Medulla oblongata (tissue), 1 donor: Measurements from ENCODE around the gene MAP1LC3B.
A peak's percentile ranks its signal among the peaks of the same experiment; 100 is the strongest.

Source experiments
- DNase-seq: peaks from one replicate; pipeline ENCODE4 v3.0.0-alpha.2; 2015; ENCODE audit errors: extremely low spot score

Gene MAP1LC3B

DNA sequence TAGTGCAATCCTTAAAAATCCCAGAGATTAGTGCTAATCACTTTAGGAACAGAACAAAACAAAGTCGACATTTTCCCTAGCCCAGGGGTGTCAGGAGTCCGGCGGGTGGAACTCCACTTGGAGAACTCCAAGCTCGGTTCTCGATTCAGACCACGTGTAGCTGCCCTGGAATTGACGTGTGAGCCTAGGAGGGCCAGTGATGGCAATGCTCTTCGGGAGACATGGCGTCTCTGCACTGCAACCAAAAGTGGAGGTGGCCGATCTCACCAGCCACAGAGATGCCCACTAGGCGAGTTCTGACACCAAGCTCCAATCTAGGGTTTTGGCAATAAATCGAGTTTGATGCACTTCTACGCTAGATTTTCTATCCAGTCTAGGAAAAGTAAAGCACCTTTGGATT, 17.6 kb downstream of the MAP1LC3B start:
- DNase-seq, result no peak

DNA sequence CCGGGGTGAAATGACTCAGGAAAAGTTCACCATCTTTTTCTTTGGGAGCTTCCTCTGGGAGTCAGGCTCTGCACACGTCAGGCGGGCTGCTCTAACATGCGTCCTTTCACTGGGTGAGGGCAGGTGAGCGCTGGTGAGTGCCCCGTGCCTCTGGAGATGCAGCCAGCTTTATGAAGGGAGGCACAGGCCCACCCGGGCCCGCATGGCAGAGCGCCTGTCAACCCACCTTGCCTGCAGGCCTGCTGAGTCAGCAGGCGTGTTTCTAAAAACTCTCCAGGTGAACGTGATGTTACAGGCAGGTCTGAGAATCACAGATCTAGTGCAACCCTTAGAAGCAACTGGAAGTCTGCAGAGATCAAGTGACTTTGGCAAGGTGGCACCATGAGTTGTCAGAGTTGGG, 18.4 kb downstream of the MAP1LC3B start:
- no peak for DNase-seq

DNA sequence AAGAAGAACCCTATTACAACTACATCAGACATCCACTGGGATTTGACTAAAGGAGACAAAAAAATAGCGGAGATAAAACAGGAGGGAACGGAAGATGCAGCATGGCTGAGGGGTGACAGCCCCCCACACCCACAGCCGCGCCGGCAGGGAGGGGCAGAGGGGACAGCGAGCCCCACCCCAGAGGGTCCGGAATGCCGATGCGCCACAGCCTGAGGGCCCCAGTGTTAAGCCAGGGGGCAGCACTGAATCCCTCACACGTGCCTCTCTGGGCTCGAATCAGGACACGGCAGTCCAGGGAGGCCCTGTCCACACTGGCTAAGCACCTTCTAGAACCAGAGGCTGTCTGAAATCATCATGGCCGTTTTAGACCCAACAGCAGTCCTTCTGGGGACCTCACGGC, 18.8 kb downstream of the MAP1LC3B start:
- DNase-seq, result no peak

DNA sequence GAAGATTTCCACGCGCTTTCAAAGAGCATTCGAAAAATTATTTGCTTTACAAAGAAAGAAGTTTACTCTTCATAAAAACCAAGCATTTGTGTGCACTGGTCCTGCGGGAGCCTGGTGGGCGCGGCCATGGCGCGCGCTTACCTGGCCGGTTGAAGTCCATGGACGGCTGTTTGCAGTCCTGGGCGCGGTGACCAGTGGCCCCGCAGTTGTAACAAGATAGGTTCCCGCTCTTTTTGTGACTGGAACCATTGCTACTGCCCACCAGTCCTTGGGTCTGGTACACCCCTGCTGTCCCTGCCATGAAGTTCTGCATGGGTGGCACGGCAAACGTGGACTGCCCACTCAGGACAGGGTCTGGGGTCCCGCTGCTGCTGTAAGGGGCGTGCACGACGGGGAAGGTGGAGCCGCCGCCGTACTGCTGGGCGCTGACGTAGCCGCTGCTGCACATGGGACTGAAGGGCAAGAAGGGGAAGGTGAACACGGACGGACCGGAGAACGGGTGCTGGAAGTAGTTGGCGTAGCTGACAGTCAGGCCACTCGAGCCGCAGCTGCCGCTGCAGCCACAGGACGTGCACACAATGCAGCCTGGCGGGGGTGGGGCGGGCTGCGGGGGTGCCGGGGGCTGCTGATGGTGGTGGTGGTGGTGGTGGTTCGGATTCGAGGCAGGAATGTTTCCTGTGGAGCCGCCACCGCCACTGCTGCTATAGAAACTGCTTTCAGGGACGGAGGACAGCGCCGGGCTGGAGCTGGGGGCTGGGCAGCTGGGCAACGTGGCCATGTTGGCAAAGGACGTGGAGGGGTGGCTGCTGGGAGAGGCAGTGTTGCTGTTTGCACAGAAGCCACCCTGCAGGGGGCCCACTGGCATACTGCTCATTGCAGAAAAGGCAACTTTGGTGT, 19.5 kb downstream of the MAP1LC3B start:
- DNase-seq, result no peak

DNA sequence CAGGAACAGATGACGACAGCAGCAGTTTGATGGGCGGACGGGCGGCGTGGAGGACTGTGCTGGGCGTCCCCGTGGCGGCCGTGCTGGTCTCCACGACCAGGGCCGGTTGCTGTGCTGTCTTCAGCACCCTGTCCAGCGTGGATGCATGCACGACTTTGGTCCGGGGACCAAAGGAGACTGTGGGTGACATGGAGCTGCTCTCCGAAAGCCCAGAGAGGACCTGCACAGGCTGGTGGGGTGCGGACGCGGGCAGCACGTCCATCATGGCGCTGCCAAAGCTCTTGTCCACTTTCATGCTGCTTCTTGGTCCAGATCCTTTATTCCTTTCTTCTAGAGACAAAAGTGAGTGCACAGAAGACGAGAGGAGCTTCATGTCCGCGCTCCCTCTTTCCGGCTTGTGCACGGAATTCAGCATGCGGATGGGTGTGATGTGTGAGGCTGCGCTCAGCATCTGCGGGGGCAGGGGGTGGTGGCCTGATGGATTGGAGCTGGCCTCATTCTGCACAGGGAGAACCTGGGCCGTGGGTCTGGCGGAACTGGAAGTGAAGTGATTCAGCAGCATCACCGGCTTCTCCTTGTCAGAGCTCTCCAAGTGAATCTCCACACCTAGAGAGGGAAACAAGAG, 20.3 kb downstream of the MAP1LC3B start:
- DNase-seq, result no peak

DNA sequence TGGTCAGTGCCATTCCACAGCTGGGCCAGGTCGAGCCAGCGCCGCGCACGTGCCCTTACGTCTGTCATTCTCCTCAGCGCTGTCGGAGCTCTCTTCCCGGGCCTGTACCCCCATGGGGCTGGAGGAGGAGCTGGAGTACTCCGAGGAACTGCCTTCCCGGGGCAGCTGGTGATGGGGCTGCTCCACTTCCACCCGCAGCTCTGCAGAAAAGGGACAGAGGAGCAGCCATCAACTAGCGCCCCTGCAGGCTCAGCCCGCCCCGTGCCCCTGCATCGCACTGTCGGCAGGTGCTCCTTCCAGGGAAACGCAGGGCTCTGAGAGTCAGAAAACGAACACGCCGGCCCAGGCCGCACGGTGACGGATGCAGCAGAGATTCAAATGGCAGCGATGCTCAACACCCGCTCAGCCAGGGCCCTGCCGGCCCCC, 20.9 kb downstream of the MAP1LC3B start:
- DNase-seq, result no peak

DNA sequence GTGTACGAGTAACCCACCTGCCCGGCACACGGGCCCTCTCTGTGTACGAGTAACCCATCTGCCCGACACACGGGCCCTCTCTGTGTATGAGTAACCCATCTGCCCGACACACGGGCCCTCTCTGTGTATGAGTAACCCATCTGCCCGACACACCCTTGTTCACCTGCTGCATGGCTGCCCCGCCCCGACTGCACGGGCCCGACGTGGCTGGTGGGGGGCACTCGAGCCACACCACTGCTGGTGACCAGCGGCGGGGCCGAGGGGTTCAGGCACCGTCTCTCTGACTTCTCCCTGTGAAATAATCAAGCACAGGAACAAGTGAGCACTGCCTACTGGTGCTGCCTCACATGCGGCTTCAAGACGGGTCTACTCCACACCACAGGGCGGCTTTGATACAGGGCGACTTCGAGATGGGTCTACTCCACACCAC, 22.1 kb downstream of the MAP1LC3B start:
- DNase-seq, result no peak

DNA sequence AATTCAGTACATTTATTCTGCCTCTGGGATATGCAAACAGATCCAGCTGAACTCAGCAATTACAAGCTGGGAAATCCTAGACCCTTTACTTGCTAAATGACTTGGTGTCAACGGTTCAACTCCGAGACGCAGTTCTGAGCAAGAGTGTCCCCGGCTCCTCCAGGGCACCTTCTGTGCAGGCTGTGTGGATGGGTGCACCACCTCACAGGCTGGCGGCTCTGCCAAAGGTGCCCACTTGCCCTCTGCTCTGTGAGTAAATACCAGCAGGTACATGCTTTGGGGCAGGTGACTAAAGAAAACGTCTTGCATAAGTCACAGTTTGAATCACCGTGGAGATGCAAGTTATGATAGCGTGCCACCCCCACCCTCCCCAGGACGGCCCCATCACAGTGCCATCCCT, 23.3 kb downstream of the MAP1LC3B start:
- no peak for DNase-seq

DNA sequence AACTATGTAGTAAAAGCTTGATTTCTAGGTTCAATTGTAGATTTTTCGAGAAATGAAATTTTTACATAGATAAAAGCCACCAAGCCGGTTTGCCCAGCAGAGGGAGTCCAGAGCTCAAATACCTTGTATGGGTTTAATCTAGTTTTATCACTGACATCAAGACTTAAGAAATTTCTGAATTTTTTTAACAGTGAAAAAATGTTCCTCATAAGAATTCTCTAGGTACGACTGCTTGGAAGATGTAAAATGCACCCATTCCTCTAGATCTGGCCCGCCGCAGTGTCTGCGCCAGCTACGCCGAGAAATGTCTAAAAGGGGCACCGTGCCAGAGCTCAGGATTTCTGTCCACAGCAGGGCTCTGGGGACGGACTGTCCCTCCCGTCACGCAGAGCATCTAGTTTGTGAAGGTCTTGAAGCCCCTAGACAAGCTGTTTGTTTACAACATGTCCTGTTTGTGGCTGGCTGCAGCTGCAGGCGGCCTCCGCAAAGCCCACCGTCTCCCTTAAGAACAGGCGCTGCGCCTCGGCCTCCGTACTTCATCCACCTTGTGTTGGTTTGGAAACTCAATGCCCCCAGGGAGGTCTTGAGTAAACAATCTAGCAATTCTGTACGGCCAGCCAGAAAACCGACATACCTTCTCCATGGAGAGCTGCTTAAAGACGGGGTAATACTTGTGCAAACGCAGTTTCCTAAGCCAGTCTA, 24.8 kb downstream of the MAP1LC3B start:
- peak; percentile 39 for DNase-seq

DNA sequence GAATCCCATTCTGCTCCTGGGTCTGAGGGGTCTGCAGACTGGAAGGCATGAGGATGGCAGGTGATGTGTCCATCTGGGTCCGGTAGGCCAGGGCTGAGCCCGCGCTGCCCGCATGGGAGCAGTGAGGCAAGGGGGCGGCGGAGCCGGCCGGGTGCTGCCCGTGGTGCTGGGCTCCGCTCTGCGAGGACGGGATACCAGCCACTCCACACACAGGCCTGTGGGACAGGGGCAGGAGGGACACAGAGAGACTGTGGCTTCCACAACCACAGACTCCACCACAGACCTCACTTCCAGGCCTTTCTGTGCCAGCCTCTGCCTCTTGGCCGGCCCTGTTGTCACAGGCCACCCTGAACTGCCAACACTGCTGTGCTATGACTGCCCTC, 25.4 kb downstream of the MAP1LC3B start:
- no peak for DNase-seq

DNA sequence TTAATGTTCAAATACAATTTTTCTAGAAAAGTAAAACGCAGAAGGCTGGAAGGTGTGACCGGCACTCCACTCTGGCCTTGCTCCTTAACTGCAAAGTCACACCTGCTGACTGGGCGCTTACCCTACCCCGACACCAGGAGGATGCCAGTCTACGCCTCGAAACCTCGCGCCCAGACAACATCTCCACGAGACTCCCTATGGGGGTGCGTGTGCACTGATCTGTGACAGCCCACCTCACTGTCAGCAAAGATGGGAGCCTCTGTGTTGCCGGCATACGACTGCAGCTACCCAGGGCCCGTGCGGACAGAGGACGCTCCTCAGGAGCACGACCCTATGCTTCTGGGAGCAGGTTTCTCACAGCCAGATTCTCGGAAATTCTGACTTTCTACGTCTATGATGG, 26.1 kb downstream of the MAP1LC3B start:
- DNase-seq, result no peak

DNA sequence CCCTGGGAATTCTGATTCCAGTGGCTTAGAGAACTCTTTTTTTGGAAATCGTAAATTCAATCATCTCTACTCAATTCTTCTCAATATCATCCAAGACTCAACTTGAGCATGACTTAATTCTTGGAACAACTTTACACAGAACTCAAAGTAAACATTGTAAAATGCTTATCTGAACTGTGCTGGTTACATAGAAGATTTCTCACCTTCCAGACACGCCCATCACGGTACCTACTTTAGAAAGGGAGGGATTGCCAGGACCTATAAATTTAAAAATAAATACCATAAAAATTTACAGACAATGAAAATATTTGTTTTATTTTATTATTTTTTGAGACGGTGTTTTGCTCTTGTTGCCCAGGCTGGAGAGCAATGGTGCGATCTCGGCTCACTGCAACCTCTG, 26.5 kb downstream of the MAP1LC3B start:
- DNase-seq, result no peak

DNA sequence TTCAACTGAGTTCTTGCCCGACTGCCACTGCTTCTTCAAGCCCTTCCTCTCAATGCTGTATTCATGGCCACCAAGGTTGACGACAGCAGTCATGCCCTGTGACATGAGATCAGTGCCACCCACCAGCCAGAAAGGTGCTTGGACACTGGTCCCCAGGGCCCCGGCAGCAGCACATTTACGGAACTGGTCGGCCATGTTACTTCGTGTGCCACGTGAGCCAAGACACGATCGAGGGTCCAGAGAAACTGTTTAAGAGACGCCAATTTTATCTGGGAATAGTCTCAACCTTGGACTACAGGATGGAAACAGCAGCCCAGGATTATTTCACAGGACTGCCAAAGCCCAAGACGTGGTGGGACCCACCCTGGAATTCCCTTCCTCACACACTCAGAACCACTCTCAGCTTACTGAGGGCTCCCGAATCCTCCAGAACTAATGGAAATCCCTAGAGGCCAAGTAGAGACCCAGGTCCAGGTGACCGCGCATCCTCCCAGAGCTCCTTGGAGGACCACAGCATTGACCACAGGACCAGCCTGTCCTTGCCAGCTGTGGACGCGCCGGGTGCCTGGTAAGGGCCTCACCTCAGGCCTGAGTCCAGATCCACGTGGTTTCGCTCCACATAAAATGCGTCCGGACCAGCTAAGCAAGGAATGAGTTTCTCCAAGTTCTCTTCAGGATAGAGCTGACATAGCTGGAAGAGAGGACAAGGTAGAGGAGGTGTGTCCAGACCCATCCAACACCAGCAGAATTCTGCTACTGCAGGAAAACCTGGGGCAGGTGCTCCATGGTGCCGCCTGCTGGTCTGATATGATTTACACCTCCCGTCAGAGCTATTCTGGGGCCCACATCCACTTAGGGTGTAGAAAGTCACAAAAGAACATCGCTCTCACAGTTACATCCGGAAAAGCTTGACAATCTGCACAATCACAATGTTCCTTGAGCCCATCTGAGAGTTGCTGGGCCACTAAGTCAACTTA, 28.2 kb downstream of the MAP1LC3B start:
- DNase-seq, result no peak

DNA sequence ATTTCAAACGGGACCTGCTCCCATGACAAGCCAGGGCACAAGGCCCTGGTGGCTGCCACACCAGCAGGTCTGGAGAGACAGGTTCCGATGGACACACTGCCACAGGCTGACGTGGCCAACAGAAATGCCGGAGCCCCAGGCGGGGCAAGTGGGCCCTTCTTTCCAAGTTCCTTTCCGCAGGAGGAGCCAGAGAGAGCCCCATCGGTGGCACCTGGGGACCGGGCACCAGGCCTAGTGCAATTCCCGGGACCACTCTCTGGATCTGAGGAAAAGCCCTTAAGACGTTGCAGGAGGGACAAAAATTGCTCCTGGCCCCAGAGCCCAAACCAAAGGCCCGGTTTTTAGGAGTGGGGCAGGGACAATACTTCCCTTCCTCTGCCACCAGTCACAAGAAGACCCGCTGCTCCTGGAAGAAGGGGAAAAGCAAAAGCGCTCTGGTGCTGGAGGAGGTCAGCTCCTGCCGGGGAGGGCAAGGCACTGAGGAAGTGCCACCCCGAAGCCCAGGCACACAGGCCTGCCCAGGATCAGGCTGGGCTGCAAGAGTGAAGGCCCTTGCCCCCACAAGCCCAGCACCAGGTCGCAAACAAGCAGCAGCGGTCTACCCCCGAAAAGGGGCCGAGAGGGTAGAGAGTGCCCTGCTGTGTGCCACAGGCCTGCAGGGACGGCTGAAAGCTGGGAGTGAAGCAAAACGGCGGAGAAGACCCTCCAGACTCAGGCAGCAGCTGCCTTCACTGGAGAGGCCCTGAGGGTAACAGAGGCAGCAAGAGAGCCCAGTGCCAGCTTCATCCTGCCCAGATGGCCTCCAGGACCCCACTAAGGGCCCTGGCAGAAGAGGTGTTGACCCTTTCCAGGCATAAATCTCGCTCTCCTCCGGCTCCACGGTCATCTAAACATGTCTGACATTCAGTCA, 29.1 kb downstream of the MAP1LC3B start:
- DNase-seq, result no peak

DNA sequence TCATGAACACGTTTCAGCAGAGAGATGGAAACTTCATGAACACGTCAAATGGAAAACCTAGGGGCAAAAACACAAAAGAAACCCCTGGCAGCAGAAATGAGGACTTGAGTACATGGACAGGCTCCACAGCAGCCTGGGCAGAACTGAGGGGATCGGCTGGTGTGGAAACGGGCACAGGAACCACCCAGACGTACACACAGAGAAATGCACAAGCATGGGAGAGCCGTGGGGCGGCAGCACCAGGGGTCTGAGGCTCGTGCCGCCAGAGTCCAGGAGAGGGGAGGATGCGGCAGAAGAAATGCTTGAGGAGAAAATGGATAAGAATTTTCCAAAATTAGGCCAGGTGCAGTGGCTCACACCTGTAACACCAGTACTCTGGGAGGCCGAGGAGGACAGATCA, 30.0 kb downstream of the MAP1LC3B start:
- DNase-seq, result no peak

DNA sequence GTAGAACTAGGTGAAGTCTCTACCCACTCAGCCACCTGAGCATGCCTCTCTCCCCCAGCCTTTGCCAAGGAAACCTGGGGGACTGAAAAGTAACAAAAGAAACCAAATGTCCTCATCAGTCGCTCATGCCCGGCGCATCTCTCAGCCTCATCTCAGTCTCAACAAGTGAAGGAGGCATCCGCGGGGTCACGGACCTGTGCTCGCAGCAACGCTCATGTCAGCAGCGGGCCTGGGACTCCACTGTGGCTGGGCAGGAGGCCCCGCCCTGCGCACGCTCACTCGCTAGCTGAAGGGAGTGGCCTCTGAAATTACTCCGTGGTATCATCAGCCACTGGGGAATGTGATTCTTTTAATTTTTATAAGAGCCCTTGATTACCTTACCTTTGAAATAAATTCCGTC, 31.3 kb downstream of the MAP1LC3B start:
- DNase-seq, result no peak

DNA sequence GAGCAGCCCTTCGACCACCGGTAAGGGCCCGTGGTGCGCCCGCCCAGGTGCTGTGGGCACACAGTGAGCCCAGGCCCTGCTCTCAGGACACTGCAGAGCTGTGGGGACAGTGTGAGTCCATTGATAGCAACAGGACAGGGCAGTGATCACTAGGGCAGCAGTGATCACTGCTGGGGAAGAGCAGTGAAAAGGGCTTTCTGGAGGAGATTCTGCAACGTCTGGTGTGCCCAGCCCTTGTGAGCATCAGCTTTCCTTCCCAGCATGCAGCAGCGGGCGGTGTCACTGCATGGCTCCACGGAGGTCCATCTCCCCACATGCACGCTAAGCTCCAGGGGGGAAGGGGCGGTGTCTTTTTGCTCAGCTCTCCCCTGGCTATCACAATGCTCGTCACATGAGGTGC, 32.1 kb downstream of the MAP1LC3B start:
- no peak for DNase-seq

DNA sequence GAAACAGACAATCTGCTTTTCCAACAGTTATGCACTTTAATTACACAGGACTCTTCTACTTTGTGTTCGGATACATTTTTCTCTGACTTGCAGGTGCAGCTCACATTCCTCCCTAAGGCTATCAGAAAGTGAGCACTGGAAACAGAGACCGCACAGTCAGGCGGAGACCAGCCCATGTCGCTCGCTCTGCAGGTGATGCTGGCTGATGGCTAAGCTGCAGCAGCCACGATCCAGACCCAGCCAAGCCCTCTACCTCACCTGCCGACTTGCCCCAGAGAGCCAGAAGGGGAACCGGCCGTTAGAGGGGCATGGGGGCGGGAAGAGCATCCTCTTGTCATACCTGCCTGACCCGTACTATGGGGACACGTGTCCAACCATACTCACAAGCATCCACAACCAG, 33.8 kb downstream of the MAP1LC3B start:
- DNase-seq, result no peak

DNA sequence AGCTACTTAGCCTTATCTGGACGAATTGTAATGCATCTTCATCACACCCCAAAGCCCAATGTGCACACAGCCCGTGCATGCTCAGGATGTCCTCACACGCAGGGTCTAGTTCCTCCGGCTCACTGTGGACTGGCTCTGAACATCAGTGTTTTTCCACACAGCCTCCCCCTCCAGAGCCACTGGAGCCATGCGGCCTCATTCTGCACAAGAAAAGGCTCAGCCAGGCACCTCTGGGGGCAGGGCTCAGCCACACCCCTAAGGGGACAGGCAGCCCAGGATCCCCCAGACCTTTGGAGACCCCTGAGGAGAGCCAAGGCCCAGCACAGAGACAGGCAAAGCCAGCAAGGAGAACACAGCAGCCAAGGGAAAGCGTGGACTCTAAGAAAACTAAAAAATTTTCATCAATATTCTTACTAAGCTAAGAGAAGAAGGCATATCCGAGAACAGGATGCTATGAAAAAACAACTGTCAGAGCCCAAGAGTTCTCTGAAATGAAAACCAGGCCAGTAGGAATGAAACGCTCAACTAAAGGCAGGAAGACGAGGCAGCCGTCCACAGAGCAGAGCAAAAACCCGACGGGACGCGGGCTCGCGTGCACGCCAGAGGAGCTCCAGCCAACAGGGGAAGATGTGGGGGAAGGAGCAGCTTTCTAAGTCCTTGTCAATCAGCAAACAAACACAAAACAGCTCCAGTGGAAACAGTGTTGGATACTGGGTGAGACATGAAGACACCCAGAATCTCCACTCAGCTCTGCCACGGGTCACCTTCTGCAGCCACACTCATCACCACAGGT, 34.5 kb downstream of the MAP1LC3B start:
- no peak for DNase-seq

DNA sequence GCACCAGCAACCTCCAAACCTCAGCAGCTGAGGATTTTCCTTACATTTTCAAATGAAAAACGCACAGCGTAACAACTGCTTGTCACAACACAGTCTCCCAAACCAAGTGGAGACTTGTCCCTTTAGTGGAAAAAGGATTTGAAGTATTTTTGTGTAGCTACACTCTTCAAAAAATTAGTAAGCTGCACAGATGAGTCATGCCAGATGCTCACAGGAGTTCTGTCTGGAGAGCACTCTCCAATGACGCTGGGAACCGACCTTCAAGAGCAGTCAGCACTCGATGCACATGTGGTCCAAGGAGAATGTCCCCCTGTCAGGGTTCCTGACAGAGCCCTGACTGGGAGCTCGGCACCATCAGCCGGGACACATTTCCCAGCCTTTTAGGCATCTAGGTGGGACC, 39.8 kb downstream of the MAP1LC3B start:
- DNase-seq, result no peak
